Mesenchymal stem cell (in vitro differentiated cells and primary cell): ENCODE results near the gene TAPBP.

Experiments used
- DNase-seq: peaks from one replicate; pipeline ENCODE4 v3.0.0-alpha.2; 2013
- H2AFZ ChIP-seq: one replicate; pipeline ENCODE4 v1.6.1; 2013; ENCODE audit warnings: low read depth, mild to moderate bottlenecking, control low read depth, inconsistent platforms, low read length, moderate library complexity
- H2AK5ac ChIP-seq: 2 replicates; pipeline ENCODE4 v1.6.1; 2013; ENCODE audit warnings: low read length, moderate library complexity, mild to moderate bottlenecking, inconsistent platforms; ENCODE audit not compliant: severe bottlenecking
- H2BK120ac ChIP-seq: one replicate; pipeline ENCODE4 v1.6.1; 2013; ENCODE audit warnings: low read depth, mild to moderate bottlenecking, inconsistent platforms, low read length, moderate library complexity
- H2BK12ac ChIP-seq, 2 experiments: one replicate each; pipeline ENCODE4 v1.6.1; 2013; ENCODE audit warnings: inconsistent platforms in 2 of 2, low read length in 2 of 2, mild to moderate bottlenecking in 2 of 2, moderate library complexity in 2 of 2, control low read depth in 1 of 2
- H2BK15ac ChIP-seq: one replicate; pipeline ENCODE4 v1.6.1; 2013; ENCODE audit warnings: mild to moderate bottlenecking, low read depth, inconsistent platforms; ENCODE audit not compliant: poor library complexity, severe bottlenecking
- H2BK5ac ChIP-seq: 2 replicates; pipeline ENCODE4 v1.6.1; 2013; ENCODE audit warnings: low read depth, mild to moderate bottlenecking, low read length, control low read depth, inconsistent platforms; ENCODE audit not compliant: poor library complexity, severe bottlenecking
- H3K14ac ChIP-seq, 2 experiments: one replicate each; pipeline ENCODE4 v1.6.1; 2013; ENCODE audit warnings: inconsistent platforms in 2 of 2, low read length in 2 of 2, control low read depth in 1 of 2, mild to moderate bottlenecking in 1 of 2, moderate library complexity in 1 of 2
- H3K18ac ChIP-seq, 2 experiments: one replicate each; pipeline ENCODE4 v1.6.1; 2013; ENCODE audit warnings: inconsistent platforms in 2 of 2, low read length in 2 of 2, control low read depth in 1 of 2, low read depth in 1 of 2, mild to moderate bottlenecking in 1 of 2
- H3K23ac ChIP-seq, 2 experiments: one replicate each; pipeline ENCODE4 v1.6.1; 2013; ENCODE audit warnings: inconsistent platforms in 2 of 2, low read length in 2 of 2, mild to moderate bottlenecking in 2 of 2, moderate library complexity in 2 of 2, control low read depth in 1 of 2
- H3K27ac ChIP-seq: 2 replicates; pipeline ENCODE4 v1.5.1; 2013; ENCODE audit warnings: mild to moderate bottlenecking, moderate library complexity, low read length, control low read depth, inconsistent platforms; ENCODE audit not compliant: poor library complexity, severe bottlenecking
- H3K27me3 ChIP-seq, 2 experiments: 2 replicates each; pipeline versions ENCODE4 v1.6.1 to v1.7.0; 2013; ENCODE audit warnings: low read length in 2 of 2, mild to moderate bottlenecking in 2 of 2, moderate library complexity in 2 of 2, control low read depth in 1 of 2, inconsistent platforms in 1 of 2; ENCODE audit not compliant: control insufficient read depth in 1 of 2, insufficient read depth in 1 of 2
- H3K36me3 ChIP-seq, 2 experiments: 2 replicates each; pipeline versions ENCODE4 v1.6.1 to v1.7.0; 2013; ENCODE audit warnings: low read length in 2 of 2, control low read depth in 1 of 2, inconsistent platforms in 1 of 2, low read depth in 1 of 2, mild to moderate bottlenecking in 1 of 2; ENCODE audit not compliant: insufficient read depth in 2 of 2, control insufficient read depth in 1 of 2
- H3K4ac ChIP-seq, 2 experiments: one replicate each; pipeline ENCODE4 v1.6.1; 2013; ENCODE audit warnings: inconsistent platforms in 2 of 2, low read length in 2 of 2, mild to moderate bottlenecking in 2 of 2, moderate library complexity in 2 of 2, control low read depth in 1 of 2, low read depth in 1 of 2
- H3K4me1 ChIP-seq: 2 replicates; pipeline ENCODE4 v1.6.1; 2013; ENCODE audit warnings: low read depth, low read length, control low read depth; ENCODE audit not compliant: control insufficient read depth, insufficient read depth
- H3K4me2 ChIP-seq: 2 replicates; pipeline ENCODE4 v1.6.1; 2013; ENCODE audit warnings: low read length, mild to moderate bottlenecking, inconsistent platforms; ENCODE audit not compliant: poor library complexity, severe bottlenecking
- H3K4me3 ChIP-seq, 2 experiments: 2 replicates each; pipeline versions ENCODE4 v1.5.1 to v1.7.0; 2013; ENCODE audit warnings: low read length in 2 of 2, mild to moderate bottlenecking in 2 of 2, control low read depth in 1 of 2, low read depth in 1 of 2; ENCODE audit not compliant: insufficient read depth in 1 of 2
- H3K79me1 ChIP-seq: replicated peaks from 2 replicates; pipeline ENCODE4 v1.6.1; 2013; ENCODE audit warnings: mild to moderate bottlenecking, control low read depth, low read length, inconsistent platforms; ENCODE audit not compliant: poor library complexity, severe bottlenecking
- H3K9ac ChIP-seq: 2 replicates; pipeline ENCODE4 v1.7.0; 2013; ENCODE audit warnings: mild to moderate bottlenecking, low read length, moderate library complexity
- H3K9me3 ChIP-seq: 2 replicates; pipeline ENCODE4 v1.7.0; 2013; ENCODE audit warnings: mild to moderate bottlenecking, low read length; ENCODE audit not compliant: control insufficient read depth
- H4K8ac ChIP-seq: one replicate; pipeline ENCODE4 v1.6.1; 2013; ENCODE audit warnings: inconsistent platforms, mild to moderate bottlenecking, low read length, moderate library complexity
- H4K91ac ChIP-seq: one replicate; pipeline ENCODE4 v1.6.1; 2013; ENCODE audit warnings: mild to moderate bottlenecking, low read length, inconsistent platforms
- WGBS: methylation state at CpG from one replicate; pipeline ENCODE4 v1.1.7; 2013; ENCODE audit warnings: mixed read lengths; 5-methylcytosine and 5-hydroxymethylcytosine counted together

TAPBP gene

DNA sequence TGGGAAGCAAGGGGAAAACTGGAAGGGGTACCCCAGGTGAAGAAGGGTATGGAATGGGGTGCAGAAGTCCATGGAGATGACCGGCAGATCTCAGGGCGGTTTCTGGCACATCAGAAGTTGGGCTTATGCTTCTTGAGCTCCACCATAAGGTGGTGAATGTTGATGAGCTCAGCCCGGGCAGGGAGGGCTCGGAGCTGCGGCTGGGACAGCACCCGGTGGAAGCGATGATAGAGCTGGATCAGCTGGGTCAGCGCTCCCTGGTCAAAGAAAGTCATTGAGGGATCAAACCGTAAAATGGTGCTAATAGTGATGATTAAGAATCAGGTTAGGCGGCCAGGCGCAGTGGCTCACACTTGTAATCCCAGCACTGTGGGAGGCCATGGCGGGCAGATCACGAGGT lies 63.1 kb downstream of the TAPBP start:
- Histone ChIP-seq H2BK120ac (no peak overlapping the region), H4K8ac (no peak overlapping the region), H3K14ac (no peak overlapping the region), H3K18ac (peak overlapping the region; percentile 42 to 47), H3K4me3 (peak overlapping the region in 1 of 2 experiments; percentile 89), H3K23ac (no peak overlapping the region), H3K9me3 (no peaks in the 10 kb centered on the region), H3K27ac (peak overlapping the region; percentile 31), H3K79me1 (peaks cover 12% of the 10 kb centered on the region), H3K36me3 (peaks cover 9 to 23% of the 10 kb centered on the region in 2 experiments), H3K4me1 (peaks cover 14% of the 10 kb centered on the region), H2AFZ (no peak overlapping the region), H3K9ac (peak overlapping the region; percentile 97), H2BK15ac (no peak overlapping the region), H3K4ac (peak overlapping the region in 1 of 2 experiments; percentile 53), H4K91ac (no peak overlapping the region), H2BK5ac (no peak overlapping the region), H2BK12ac (peak overlapping the region in 1 of 2 experiments; percentile 60), H2AK5ac (peak overlapping the region; percentile 39), H3K4me2 (no peak overlapping the region), H3K27me3 (no peaks in the 10 kb centered on the region)
- WGBS, result 97% methylated on average over 13 of the region's 13 CpGs
- no peak for DNase-seq

DNA sequence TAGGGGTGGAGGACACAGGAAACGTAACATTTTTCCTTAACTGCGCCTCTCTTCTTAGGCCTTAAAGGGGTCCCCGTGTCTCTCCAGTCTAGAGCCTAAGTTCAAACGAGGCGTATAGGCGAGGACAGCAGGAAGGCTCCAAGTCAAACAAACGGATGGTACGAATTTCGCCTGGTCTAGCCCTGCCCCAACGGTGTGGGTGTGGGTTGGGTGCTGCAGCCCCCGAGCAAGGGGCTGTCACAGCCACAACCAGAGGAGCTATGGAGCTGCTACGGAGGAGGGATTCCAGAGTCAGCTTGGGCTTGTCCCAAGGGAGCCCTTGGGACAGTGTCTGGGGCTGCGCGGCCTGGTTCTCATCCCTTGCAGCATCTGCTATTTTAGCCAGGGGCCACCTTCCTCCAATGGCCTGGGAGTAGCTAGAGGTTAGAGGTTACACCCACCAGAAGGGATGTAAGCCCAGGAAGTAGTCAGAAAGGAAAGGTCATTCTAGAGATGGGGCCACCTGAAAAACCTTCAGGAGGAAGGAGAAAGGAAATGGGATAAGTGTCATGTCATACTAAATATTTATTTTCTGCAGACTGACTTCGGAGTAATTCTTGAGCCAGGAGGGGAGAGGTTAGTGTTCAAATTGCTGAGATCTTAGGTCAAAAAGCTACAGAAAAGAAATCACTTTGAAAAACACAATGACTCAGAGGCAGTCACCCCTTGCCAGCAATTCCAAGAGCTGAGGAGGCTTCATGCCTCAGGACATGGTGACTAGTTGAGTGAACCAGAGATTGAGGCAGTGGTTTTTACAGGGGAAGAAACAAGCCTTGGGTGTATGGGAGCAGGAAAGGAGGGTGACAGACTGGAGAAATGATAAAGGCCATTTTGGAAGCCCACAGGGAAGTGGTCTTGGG lies 63.9 kb downstream of the TAPBP start:
- Histone ChIP-seq H3K36me3 (peaks cover 9 to 20% of the 10 kb centered on the region in 2 experiments), H3K4ac (peak overlapping the region; percentile 49 to 56), H3K23ac (peak overlapping the region in 1 of 2 experiments; percentile 60), H3K4me1 (peaks cover 14% of the 10 kb centered on the region), H3K18ac (peak overlapping the region; percentile 93 to 96), H2BK15ac (peak overlapping the region; percentile 87), H3K14ac (peak overlapping the region in 1 of 2 experiments; percentile 94), H2AK5ac (peak overlapping the region; percentile 54), H3K4me2 (peak overlapping the region; percentile 95), H3K9ac (peak overlapping the region; percentile 97), H4K91ac (peak overlapping the region; percentile 96), H3K27me3 (no peaks in the 10 kb centered on the region), H2AFZ (peak overlapping the region; percentile 79), H4K8ac (peak overlapping the region; percentile 100), H3K9me3 (no peaks in the 10 kb centered on the region), H3K79me1 (peaks cover 12% of the 10 kb centered on the region), H2BK5ac (no peak overlapping the region), H3K4me3 (peak overlapping the region; percentile 67 to 89), H3K27ac (peak overlapping the region; percentile 97), H2BK12ac (peak overlapping the region; percentile 61 to 70), H2BK120ac (peak overlapping the region; percentile 50)
- WGBS, result 18% methylated on average over 15 of the region's 15 CpGs
- peak; percentile 80 for DNase-seq
